NCI-H2107 (cell line): ENCODE data around the gene FAM81B.
"Not testable (repeated sequence)": the region's sequence is repeated elsewhere in the genome, so short reads cannot be mapped to it uniquely, and the experiment has no call there.

Experiments used
- DNase-seq: peaks from one replicate; lab custom pipeline; 2025; lab: John Stamatoyannopoulos, UW

Gene FAM81B, protein sequence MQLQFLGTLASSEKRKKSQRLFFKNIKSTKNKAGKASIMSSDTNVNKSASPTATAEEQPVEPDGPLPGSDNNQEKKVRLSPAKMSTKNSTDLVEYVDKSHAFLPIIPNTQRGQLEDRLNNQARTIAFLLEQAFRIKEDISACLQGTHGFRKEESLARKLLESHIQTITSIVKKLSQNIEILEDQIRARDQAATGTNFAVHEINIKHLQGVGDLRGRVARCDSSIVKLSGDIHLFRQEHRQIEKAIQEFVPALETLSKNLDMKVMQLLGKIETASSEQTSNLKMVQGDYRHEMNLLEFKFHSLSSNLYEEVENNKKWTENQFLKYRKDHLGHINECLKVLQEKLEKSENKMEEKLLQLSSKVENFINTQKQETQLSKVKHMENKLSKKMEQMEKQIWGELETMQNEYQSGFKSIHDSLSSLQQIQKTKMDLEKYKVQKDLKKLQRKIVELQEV

GRCh38 chr5:95390812-95391492, at the start of gene FAM81B:
Gene FAM81B, plus strand, starts transcription at chr5:95391366. Its CDS starts 24 bp downstream, at chr5:95391390.
- DNase-seq: no peak

GRCh38 chr5:95341444-95341843, 49.7 kb upstream of the FAM81B start:
- DNase-seq: not testable (repeated sequence)

GRCh38 chr5:95347506-95348120, 43.6 kb upstream of the FAM81B start:
- DNase-seq: no peak

DNA sequence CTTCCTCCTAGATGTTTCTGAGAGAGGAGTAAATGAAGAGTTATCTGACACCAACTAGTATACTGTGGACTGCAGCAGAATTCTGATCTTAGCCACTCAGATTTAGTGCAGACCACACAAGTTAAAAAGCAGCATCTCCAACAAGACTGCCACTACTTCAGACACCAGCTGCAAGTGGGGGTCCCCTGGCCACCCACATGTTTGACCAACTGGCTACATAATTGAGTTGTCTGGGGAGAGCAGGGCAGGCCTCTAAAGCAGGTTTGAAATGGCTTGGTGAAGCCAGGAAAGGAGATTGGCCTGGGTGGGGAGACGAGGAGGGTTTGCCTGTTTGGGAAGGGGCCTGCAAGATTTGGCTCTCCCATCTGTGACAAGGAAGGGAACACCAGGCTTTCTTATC, 40.5 kb upstream of the FAM81B start:
- DNase-seq: no peak

DNA sequence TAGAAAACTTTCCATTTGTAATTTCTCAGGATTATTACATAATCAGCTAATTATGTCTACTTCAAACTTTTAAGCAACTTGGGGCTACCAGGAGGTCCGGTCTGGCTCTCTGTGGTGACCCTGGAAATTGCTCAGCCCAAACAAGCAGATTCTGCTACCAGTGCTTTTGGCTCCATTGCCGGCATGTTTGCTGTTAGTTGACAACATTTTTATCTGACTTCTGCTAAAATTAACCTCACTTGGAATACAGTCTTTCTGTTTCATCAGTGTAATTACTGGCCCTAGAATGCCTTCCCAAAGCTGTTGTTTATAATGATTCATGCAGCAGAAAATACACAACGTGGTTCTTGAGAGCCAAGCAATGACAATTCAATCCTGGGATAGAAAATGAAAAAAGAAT, 38.5 kb upstream of the FAM81B start:
- no peak for DNase-seq

GRCh38 chr5:95358320-95358719, 32.8 kb upstream of the FAM81B start:
- DNase-seq: no peak

GRCh38 chr5:95358848-95359247, 32.3 kb upstream of the FAM81B start:
- no peak for DNase-seq

GRCh38 chr5:95360667-95361066, 30.5 kb upstream of the FAM81B start:
- not testable (repeated sequence) for DNase-seq

GRCh38 chr5:95365302-95366095, 25.7 kb upstream of the FAM81B start:
- DNase-seq: no peak

DNA sequence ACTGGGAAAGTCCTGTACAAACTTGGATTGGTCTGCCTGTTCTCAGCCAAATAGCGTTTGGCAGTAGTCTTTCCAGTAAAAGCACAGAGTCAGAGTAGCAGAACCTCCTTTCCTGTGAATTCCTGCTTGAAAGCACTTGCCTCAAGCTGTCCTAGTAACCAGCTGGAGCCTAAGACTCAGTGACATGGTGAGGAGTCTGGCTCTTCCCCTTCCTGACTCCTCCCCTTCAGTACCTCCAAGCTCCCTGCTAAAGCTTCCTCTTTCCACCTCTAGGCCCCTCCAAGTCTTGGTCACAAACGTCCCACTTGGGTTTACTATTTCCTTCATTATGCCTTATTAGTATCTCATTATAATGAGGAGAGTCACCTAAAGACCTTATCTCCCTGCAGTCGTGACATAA, 21.4 kb upstream of the FAM81B start:
- DNase-seq: no peak

DNA sequence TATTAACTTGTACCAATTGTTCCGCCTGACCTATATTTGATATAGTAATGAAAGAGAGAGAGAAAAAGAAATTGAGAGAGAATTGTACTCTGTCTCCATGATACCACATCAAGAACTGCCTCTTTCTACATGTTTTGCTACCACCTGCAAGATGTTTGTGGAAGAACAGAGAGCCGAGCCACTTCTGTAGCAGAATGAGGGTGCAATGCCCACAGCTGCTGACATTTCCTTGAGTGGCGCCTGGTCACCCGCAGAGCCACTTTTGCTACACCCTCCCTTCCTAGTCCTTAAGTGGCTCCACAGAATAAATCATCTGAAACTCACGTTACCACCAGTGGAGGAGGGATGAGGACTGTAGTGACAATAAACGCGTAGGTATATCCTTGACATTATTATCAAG, 17.1 kb upstream of the FAM81B start:
- no peak for DNase-seq

DNA sequence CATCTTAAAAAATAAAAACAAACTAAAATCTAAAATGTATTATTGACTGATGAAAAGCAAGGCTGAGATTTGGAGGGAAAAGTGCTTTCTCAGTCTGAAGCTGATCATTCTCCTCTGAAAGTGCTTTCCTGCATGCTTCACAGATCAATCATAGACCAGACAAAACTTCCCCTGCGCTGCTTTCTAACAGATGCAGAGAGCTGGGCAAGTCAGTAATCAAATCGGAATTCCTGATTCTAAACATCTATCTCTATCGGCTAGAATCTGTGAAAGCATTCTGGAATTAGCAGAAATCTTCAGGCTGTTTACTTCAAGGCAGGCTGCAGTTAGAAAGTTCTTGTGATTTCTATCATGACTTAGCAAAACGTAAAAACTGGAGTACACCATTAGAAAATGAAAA, 15.6 kb upstream of the FAM81B start:
- no peak for DNase-seq

- DNase-seq: no peak
Observed at GRCh38 chr5:95379133-95379532, 12.0 kb upstream of the FAM81B start.

DNA sequence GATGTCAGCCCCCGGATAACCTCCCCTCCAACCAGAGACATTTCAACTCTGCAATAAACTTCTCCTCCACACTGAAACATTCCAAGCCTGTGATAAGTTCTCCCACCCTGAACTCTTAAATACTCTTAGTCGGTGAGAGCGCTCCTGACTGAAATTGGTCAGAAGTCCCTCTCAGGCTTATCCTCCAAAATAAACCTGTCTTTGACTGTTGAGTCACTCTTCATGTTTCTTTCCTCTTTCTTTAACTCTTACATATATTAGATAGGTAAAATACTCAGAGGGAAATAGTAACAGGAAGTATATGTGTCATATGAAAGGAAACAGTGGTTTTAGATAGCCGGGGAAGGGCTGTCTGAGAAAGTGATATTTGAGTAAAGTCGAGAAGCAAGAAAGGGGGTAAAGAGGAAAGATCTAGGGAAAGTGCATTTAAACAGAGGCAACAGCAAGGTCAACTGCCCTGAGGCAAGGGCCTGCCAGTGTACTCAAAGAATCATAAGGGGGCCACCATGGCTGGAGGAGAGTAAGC, 11.0 kb upstream of the FAM81B start:
- no peak for DNase-seq

DNA sequence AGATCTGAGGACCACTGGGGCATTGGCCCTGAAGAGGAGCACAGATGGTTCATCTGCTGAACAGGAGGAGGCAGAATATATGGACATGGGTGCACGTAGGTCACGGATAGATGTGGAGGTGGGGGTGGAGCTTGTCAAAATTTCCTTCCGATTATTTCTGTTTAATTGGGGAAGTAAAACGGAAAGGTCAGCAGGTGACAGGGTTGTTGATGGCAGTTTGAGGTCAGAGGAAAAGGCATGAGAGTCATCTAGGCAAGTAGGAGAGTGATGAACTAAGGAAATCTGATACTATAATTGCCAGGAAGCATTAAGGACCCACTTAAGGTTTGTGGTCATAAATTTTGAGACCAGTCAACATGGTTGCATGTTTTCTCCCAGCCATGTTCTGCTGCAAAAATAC, 8.4 kb upstream of the FAM81B start:
- no peak for DNase-seq

- DNase-seq: no peak
Observed at GRCh38 chr5:95384485-95385213, 6.5 kb upstream of the FAM81B start.

DNA sequence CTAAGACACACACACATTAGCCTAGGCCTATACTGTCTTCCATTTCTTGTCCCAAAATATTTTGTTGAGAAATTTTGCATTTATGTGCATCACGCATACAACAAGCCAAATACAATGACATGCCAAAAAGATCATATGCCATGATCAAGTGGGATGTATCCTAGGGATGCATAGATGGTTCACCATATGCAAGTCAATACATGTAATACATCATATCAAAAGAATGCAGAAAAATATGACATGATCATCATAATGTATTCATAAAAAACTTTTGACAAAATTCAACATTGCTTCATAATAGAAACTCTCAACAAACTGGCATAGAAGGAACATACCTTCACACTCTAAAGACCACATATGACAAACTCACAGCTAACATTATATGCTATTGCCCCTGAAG, 5.8 kb upstream of the FAM81B start:
- DNase-seq: no peak

DNA sequence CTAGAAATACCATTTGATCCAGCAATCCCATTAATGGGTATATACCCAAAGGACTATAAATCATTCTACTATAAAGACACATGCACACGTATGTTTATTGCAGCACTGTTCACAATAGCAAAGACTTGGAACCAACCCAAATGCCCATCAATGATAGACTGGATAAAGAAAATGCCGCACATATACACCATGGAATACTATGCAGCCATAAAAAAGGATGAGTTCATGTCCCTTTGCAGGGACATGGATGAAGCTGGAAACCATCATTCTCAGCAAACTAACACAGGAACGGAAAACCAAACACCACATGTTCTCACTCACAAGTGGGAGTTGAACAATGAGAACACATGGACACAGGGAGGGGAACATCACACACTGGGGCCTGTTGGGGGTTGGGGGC, 799 bp downstream of the FAM81B start:
- DNase-seq: not testable (repeated sequence)

DNA sequence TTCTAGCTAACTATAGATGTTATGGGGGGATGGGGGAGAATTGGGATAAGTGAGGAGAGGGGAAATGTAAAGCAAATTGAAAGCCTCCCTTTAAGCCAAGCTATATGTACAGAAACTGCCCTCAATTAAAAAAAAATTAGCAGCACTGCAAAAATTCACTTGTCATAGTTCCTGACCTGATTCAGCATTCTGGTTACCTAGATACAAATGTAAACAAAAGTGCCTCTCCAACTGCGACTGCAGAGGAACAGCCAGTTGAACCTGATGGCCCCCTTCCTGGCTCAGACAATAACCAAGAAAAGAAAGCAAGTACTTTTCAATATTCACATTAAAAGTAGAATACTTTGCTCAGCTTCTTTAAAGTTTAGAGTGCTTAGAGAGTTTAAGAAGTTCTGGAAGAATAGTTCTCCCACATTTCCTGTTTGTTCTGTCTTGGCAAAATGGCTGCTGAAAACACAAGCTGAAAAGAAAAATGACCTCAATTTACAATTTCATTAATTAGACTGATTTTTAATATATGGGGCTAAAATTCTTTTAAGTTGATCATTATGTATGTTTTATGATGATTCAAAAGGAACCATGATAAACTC, 1.5 kb downstream of the FAM81B start:
- DNase-seq: no peak

DNA sequence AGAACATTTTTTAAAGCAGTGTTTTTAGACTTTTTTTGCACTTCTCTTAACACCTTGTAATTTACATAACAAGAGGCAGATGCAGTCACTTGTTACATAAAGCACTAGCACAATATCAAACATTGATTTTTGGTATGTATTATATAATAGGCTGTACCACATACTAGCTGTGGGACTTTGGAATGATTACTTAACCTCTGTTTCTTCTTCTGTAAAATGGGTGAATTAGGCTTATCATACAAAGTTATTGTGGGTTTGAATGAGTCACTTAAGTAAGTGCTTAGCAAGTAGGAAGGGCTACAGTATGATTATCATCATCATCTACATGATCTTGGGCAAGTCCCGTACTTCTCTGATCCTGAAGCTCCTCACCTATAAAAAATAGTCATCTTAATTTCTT, 2.1 kb downstream of the FAM81B start:
- DNase-seq: no peak

DNA sequence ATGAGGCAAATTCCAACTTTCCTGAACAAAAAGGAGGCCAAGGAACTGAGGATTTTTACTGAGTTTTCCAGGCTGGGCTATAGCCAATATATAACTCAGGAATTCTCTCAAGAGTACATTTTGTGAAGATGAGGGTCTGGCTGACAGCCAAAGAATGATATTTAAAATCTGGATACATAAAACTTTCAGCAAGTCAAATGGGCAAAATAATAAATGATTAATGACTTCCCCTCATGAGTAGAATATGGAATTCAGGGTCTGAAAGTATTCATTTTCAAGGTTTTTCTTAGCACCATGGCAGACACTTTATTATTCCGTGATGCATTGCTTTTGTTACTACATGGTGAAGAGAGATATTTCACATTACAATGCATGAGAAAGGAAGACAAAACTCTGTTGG, 7.8 kb downstream of the FAM81B start:
- DNase-seq: no peak
